ENCODE results near the gene STARD13.
"Not testable (repeated sequence)": the region's sequence is repeated elsewhere in the genome, so short reads cannot be mapped to it uniquely, and the experiment has no call there.

The STARD13 gene

DNA sequence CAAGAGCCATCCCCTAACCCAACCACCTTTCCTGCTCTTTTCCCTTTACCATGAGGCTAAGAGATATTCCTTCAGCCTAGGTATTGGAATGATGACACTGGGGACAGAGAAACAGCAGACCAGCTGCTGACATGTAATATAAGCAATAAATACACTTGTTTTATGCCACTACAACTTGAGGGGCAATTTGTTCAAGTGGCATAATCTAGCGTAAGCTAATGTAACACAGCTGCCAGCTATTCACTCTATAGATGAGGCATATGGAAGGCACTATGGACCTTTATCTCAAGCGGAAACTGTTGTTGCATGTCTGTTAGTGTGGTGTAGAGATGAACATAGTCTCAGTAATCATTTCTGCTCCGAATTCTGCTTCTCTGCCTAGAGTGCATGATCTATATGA, 111.1 kb downstream of the STARD13 start:
- no peak for DNase-seq

DNA sequence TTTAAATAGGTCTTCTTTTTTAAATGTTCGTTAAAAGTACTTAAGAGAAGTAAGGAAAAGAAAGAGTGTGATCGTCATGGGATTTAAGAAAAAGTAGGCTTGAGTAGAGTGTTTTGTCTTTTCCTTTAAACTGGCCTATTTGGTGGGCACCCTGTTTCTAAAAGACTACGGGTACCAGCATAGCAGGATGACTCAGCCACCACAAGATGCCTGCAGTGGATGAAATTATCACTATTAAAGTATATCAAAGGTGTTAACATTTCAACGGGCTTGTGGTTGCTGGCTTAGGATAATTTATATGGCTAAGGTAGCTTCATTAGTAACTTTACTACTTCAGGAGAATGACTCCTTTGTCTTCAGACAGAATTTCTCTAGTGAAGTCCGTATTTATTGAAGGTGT, 112.6 kb downstream of the STARD13 start:
- DNase-seq = no peak

GRCh38 chr13:33172400-33172799, 113.2 kb downstream of the STARD13 start:
- DNase-seq = no peak

DNA sequence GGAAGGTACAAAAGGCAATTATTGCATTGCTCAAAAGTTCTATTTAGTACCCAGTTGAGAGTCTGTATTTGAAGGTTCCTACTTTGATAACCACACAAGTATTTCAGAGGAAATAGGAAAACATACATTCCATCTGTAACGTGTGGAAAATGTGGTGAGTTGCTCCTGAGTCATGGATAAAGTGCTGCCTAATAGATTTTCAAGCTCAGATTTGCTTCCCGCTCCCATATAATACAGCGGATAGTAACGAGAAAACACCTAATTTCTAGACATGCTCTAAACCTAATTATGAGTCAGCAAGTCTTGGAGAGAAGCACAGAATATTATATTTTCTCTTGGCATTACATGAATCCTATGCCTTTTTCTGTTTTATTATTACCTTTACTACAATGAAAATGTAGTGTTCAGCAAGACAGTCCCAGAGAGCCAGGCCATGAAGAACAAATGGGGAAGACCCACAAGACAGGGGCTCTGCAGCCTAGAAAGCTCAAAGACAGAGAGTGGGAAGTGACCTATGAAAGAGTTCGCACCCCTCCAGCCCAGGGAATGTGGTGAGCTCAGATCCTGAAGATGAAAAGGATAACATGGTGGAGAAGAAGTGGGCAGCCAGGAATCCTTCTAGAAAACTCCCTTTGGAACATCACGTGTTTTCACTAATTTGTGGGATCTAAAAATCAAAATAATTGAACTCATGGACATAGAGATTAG, 116.1 kb downstream of the STARD13 start:
- no peak for DNase-seq

- no peak for DNase-seq
These were observed 117.1 kb downstream of the STARD13 start for GRCh38 chr13:33168321-33168960.

DNA sequence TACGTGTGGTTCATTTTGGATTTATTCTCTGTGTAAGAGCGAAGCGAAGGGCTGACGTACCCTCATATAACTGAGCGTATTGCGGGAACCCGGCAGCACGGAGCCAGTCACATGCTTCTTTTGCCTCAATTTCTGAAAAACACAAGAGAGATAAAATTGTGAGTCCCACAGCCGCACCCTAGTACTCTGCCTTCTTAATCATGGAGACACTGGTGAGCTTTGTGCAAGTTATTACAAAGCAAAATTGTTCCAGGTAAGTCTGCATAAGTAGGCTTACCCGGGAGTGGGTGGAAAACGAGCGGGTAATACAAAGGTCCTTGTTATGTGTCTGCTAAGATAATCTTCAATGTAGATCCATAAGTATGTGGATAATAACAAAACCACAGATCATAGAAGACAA, 118.1 kb downstream of the STARD13 start:
- DNase-seq = no peak

DNA sequence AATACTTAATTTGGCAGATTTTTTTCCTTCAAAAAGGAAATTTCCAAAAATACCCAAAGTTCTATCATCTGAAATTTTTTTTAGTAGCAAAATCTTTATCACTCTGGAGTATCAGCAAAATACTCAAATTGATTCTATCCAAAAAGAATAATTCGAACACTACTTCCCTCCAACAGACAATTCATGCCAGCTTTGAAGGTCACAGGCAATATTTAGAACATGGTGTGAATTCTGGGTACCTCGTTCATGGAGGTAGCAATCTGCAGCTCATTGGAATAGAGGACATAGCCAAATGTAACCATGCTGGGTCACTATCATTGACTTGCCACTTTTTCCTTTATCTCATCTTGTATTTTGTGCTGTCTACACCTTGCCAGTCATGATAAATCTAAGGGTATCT, 119.8 kb downstream of the STARD13 start:
- DNase-seq = no peak

DNA sequence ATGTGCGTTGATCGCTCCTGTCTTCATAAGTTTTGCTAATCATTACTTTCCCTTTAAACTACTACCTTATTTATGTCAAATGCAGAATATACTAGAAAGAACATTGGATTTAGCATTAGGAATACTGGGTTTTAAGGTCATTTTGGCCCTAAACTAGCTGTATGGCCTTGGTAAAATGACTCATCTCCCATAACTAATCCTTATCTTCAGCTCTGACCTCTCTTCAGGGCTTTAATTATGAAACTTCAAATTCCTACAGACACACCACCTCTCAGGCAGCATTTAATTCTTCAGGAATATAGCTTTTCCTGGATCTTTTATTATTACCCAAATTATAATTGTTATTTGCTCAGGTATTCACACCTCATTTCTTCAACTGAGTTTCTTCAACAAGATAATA, 121.2 kb downstream of the STARD13 start:
- DNase-seq = no peak

DNA sequence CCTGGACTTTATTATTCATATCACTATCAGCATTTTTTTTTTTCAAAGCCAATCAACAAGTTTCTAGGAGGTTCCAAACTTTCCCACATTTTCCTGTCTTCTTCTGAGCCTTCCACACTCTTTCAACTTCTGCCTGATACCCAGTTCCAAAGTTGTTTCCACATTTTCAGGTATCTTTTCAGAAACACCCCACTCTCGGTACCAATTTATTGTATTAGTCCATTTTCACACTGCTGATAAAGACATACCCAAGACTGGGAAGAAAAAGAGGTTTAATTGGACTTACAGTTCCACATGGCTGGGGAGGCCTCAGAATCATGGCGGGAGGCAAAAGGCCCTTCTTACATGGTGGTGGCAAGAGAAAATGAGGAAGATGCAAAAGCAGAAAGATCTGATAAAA, 122.8 kb downstream of the STARD13 start:
- not testable (repeated sequence) for DNase-seq

DNA sequence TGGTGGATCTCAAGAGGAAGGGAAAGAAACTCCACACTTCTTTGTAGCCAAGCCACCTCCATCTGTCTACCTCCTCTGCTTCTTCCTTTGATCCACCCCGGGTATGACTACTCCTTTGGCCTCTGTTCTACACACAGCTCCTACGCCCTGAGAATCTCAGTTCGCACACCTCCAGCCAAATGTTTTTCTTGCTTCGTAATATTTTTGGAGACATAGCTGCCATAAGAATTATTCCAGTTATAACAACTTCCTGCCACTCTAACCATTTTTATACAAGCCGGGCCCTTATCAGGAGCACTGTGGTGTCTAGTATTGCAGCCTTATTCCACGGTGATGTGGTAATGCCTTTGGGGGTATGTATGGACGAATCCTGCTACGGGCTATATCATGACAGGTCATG, 126.7 kb downstream of the STARD13 start:
- DNase-seq = no peak

GRCh38 chr13:33158271-33158670, 127.3 kb downstream of the STARD13 start:
- DNase-seq = no peak

GRCh38 chr13:33154911-33155310, 130.6 kb downstream of the STARD13 start:
- DNase-seq = no peak

- DNase-seq = no peak
These were observed 131.8 kb downstream of the STARD13 start for GRCh38 chr13:33153421-33154404.

- DNase-seq = no peak
These were observed 133.2 kb downstream of the STARD13 start for GRCh38 chr13:33152389-33152788.

GRCh38 chr13:33150662-33151061, 134.9 kb downstream of the STARD13 start:
- no peak for DNase-seq

GRCh38 chr13:33150126-33150525, 135.4 kb downstream of the STARD13 start:
- DNase-seq = peak; percentile 51

DNA sequence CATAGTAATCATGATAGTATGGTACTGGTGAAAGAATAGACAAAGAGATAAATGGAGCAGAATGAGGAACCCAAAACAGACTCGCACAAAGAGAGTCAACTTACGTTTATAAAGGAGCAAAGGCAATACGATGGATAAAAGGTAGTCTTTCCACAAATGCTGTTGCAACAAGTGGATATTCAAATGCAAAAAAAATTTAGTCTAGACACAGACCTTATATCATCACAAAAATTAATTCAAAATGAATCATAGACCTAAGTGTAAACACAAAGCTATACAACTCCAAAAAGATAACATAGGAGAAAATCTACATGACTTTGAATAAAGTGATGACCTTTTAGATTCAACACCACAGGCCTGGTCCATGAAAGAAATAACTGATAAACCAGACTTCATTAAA, 137.7 kb downstream of the STARD13 start:
- no peak for DNase-seq

DNA sequence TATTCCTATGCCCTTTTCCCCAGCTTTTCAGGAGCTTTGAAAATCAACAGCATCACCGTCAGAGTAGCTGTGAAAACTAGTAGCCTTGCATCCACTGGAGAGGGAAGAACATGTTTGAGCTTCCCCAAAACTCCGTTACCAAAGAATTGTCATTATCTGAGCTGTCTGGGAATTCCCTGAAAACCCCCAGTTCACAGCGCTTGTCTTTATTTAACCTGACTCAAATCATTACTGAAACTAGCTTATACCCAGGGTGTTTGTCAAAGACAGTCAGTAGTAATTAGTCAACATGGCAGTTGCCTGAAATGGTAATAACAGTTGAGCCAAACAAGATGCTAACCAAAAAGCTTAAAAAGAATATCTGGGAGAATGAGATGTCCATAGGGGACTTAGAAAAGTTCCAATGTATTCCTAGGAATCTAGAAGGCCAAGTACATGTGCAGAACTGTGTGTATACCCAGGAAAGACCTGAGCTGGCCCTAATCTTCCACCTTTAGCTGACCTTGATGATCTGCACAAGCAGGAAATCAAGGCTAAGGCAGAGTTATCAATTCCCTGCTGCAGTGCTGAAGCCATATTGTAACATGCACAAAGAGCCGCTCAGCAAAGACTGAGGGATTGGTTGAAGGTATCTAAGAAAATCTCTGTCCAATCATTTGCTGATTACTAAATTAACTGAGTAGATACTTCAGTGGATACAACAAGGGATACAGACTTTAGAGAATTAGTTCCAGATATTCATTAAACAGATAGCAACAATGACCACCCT, 138.5 kb downstream of the STARD13 start:
- no peak for DNase-seq

- DNase-seq = no peak
These were observed 139.9 kb downstream of the STARD13 start for GRCh38 chr13:33145667-33146066.

DNA sequence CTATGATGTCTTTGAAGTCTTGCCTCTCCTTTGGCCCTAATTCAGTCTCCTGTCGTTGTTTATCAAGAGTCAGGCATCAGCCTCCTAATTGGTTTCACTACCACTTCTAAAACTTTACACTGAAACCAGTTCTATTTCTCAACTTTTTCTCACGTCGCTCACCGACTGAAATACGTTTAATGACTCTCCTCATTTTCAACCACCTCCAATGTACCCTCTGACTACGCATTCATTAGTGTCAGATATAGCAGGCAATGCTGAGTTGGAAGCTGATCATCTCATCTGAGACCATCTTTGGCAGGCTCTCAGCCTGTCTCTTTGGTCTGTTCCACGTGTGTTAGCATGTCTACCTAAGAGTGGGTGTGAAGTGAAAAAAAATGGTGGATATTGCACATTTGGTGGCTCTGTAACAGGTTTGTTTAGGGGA, 141.2 kb downstream of the STARD13 start:
- DNase-seq = no peak

DNA sequence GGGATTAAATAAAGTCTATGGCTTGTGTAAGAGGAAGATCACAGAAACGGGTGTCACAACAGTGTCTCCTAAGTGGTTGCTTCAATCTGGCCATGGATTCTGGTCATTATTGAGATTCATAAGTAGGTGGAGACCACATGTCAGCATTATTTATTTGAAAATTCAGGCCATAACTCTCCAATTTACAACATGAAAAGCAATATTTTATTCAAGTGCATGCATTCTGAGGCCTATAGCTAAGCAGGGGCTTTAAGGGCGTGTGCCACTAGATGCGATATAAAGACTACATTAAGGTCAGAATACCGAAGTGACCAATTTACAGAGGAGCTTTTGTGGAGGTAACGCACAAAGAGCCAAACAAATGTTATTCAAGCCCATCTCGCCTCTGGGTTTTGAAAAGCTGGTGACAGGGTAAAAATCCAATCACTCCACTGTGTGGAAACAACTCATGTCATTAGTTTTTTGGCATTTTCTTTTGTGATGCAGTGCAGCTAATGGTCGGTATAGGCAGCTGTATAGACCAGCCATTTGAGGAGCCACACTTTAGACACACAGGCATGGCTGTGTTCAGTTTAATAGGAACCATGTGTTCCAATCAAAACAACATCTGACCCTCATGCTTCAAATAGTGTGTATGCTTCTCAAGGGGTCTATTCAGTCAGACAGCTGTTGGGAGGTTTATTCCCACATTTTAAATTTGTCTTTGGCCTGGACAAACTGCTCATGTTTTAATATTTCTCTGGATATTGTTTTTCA, 145.6 kb downstream of the STARD13 start:
- DNase-seq = no peak

DNA sequence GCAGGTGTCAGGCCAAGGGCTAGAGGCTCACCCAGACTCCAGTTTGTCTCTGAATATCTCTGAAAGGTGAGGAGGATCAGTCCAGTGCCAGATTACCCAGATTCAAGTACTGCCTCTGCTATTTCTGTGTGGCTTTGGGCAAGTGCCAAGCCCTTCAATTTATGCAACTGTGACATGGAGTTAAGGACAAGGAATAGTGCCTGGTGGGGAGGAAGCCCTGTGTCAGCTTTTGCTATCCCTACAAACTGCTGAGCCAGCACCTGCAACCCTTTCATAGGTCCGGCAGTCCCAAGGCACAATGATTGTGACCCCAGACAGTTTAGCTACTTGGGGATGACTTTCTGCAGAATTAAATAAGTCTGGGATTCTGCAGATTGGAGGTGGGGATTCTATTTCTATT, 146.4 kb downstream of the STARD13 start:
- no peak for DNase-seq

Measured in COR-L47 (cell line).